Gastroesophageal sphincter (tissue), 4 donors: ENCODE data around the gene IFIT5. TPM values are rescaled to one million over a fixed set of nuclear protein-coding genes. Genes with fewer than 3 reads are reported as not detected.

Experiments
- ATAC-seq: fragments of 150-250 bp; one replicate; pipeline ENCODE4 v1.9.1; 2016; ENCODE audit warnings: mild to moderate bottlenecking, moderate library complexity
- H3K27ac ChIP-seq, 4 donors: fragments of 200-600 bp; sonication (generic) in 3 of 4; 1 replicate in 3 of 4; 2 replicates in 1 of 4; pipeline ENCODE4 v1.5.1; 2016 to 2019
- H3K27me3 ChIP-seq: fragments of 200-600 bp; sonication (generic); one replicate; pipeline ENCODE4 v1.5.1; 2019
- H3K36me3 ChIP-seq, 2 donors: fragments of 200-600 bp; sonication (generic); one replicate each; pipeline ENCODE4 v1.5.1; 2019; ENCODE audit warnings: control low read depth in 1 of 2
- H3K4me1 ChIP-seq, 3 donors: fragments of 200-600 bp; sonication (generic); 1 replicate in 2 of 3; 2 replicates in 1 of 3; pipeline ENCODE4 v1.5.1; 2016 to 2019; ENCODE audit warnings: control low read depth in 2 of 3
- H3K4me3 ChIP-seq, 2 donors: fragments of 200-600 bp; sonication (generic); one replicate each; pipeline ENCODE4 v1.5.1; 2019; ENCODE audit warnings: mild to moderate bottlenecking in 1 of 2, moderate library complexity in 1 of 2
- H3K9me3 ChIP-seq, 3 donors: fragments of 200-600 bp; sonication (generic); one replicate each; pipeline ENCODE4 v1.5.1; 2017 to 2019; ENCODE audit warnings: control low read depth in 2 of 3
- EP300 ChIP-seq: sonication (generic); formaldehyde crosslinking; IDR thresholded peaks from one replicate; pipeline ENCODE4 v1.6.1; 2017; ENCODE audit warnings: antibody characterized with exemption, mild to moderate bottlenecking
- POLR2A ChIP-seq, 2 donors: fragments of 450-650 bp; IDR thresholded peaks; one replicate each; pipeline ENCODE4 v1.6.1; 2017; ENCODE audit warnings: antibody characterized with exemption in 2 of 2, mild to moderate bottlenecking in 2 of 2, moderate library complexity in 1 of 2
- POLR2AphosphoS5 ChIP-seq: sonication (generic); formaldehyde crosslinking; IDR thresholded peaks from one replicate; pipeline ENCODE4 v1.6.1; 2017; ENCODE audit warnings: antibody characterized with exemption
- WGBS, 2 donors: methylation state at CpG; one replicate each; pipeline ENCODE4 v1.1.5; 2018; ENCODE audit warnings: low coverage in 1 of 2; 5-methylcytosine and 5-hydroxymethylcytosine counted together
- total RNA-seq, 4 donors: library from RNA; depleted of rRNA; stranded (reverse); fragments of >200 nt; gene quantifications; one replicate each; pipeline ENCODE4 v1.1.0, GENCODE V29; 2016
- TF ChIP-seq, protein P1 (sequence below), 4 experiments: fragments of 200-600 bp in 2 of 4; fragments of 450-650 bp in 2 of 4; sonication (generic) in 1 of 4; IDR thresholded peaks; one replicate each; pipeline ENCODE4 v1.5.1; 2017 to 2019; ENCODE audit warnings: antibody characterized with exemption in 4 of 4, mild to moderate bottlenecking in 2 of 4, moderate library complexity in 2 of 4

IFIT5 gene
- total RNA-seq, 4 donors from 2014 or later, result 14.9 to 30.0 (median 27.3) TPM

DNA sequence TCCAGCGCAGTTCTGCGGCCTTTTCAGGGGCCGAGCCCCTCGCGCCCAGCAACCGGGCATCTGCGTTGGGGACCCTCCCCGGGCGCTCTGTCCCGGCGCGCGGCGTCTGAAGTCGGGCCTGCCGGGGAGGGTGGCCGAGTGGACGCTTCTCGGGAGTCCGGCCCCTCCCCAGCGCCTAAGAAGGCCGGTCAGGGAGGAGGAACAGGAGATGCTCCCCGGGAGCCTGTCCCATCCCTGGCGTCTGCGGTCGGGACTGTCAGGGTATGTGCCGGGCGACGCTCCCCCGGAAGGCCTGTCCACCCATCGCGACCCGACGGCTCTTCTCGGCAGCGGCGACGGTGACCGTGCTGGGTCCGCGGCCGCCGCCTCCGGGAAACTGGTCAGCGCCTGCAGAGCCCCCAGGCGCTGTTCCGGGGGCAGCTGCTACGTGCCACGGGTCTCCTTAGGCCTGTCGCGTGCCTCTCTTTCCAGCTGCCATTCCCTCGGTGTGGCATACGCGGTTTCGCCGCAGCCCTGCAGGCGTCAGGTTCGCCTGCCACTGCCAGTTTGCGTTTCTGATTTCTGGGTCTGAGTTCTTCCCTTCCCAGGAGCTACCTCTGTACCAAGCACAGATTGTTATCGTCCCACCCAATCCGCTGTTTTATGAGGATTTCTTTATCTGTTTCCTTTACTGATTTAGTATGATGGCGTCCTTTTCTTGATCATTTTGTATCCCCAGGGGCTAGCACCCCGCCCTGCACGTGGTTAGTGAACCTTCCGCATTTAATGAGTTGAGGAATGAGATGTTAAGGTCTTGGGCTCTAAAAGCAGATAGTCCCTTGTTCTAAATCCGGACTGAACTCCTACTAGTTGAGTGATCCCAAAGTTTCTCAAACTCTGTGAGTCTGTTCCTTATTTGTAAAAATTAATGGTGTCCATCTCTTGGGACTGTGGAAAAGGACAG, 782 bp downstream of the IFIT5 start:
- TF ChIP-seq POLR2AphosphoS5, result no peak
- peak in 1 of 2 donors; percentile 4 for TF ChIP-seq POLR2A (IDR thresholded peaks at IDR 0.05)
- TF ChIP-seq, protein P1, sequence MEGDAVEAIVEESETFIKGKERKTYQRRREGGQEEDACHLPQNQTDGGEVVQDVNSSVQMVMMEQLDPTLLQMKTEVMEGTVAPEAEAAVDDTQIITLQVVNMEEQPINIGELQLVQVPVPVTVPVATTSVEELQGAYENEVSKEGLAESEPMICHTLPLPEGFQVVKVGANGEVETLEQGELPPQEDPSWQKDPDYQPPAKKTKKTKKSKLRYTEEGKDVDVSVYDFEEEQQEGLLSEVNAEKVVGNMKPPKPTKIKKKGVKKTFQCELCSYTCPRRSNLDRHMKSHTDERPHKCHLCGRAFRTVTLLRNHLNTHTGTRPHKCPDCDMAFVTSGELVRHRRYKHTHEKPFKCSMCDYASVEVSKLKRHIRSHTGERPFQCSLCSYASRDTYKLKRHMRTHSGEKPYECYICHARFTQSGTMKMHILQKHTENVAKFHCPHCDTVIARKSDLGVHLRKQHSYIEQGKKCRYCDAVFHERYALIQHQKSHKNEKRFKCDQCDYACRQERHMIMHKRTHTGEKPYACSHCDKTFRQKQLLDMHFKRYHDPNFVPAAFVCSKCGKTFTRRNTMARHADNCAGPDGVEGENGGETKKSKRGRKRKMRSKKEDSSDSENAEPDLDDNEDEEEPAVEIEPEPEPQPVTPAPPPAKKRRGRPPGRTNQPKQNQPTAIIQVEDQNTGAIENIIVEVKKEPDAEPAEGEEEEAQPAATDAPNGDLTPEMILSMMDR (IDR thresholded peaks at IDR 0.05), result peak in 1 of 4 experiments; percentile 13
- TF ChIP-seq EP300, result no peak
- ATAC-seq, result peak; percentile 68
- H3K4me3 ChIP-seq, result peak overlapping the region; percentile 72 to 86
- H3K27ac ChIP-seq, result peak overlapping the region; percentile 75 to 96 (median 90)
- H3K4me1 ChIP-seq, result peaks cover 0 to 61% (median 0%) of the 10 kb centered on the region in 3 donors
- 3 to 8% methylated on average over 7 to 17 of the region's 66 CpGs for WGBS, 2 donors
- peaks cover 0 to 15% of the 10 kb centered on the region in 2 donors for H3K36me3 ChIP-seq
- H3K9me3 ChIP-seq, result no peaks in the 10 kb centered on the region
- no peaks in the 10 kb centered on the region for H3K27me3 ChIP-seq

DNA sequence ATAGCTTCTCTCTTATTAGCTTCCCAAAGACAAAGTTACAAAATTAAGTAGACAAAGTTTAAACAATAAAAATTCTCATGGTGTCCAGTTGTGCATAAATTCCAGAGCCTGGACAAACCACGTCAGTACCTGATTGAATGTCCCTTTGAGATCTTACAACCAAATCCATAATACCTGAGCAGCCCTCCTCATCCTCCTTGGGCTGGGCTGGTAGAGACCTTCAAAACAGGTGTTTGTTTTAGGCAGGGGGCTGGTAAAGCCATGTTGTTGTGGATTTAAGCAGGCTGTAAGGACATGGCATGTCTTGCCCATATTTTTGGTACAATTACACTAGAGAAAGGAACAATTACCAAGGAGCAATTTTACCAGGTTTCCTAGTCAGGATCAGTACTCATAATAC, 2.1 kb downstream of the IFIT5 start:
- Histone ChIP-seq H3K4me3 (no peak overlapping the region), H3K27me3 (no peaks in the 10 kb centered on the region), H3K4me1 (peaks cover 0 to 65% (median 0%) of the 10 kb centered on the region in 3 donors), H3K9me3 (no peaks in the 10 kb centered on the region), H3K36me3 (peaks cover 0 to 25% of the 10 kb centered on the region in 2 donors), H3K27ac (peak overlapping the region in 1 of 4 donors; percentile 93)
- 80% methylated on average over 1 of the region's 1 CpG; no CpG with 5 or more reads in 1 of the 2 donors for WGBS, 2 donors
- ATAC-seq, result no peak
- TF ChIP-seq, protein P1 (IDR thresholded peaks at IDR 0.05), result no peak
- no peak for TF ChIP-seq POLR2A (IDR thresholded peaks at IDR 0.05)
- no peak for TF ChIP-seq EP300
- no peak for TF ChIP-seq POLR2AphosphoS5

DNA sequence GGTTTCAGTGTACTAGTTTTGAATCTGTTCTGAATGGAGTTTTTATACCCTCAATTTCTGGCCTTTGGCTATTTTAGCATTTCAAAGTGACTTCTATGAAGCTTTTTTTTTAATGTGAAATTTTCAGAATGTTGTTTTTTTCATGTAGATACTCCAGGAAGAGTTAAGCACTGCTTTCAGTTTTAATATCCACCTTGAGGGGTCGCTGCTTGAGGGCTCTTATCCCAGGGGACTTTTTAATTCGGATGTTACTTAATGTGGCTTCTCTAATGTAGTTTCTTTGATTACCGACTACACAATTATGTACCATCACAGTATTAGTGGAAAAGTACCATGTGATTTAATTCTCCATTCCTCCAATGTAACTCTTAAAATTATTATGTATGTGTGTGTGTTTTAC, 5.2 kb downstream of the IFIT5 start:
- Histone ChIP-seq H3K4me1 (peaks cover 0 to 54% (median 0%) of the 10 kb centered on the region in 3 donors), H3K27me3 (no peaks in the 10 kb centered on the region), H3K36me3 (peaks cover 0 to 27% of the 10 kb centered on the region in 2 donors), H3K9me3 (no peaks in the 10 kb centered on the region), H3K27ac (peak overlapping the region in 1 of 4 donors; percentile 27), H3K4me3 (no peak overlapping the region)
- ATAC-seq, result no peak
- TF ChIP-seq, protein P1 (IDR thresholded peaks at IDR 0.05), result peak in 3 of 4 experiments; percentile 11 to 39 (median 34)
- TF ChIP-seq POLR2AphosphoS5 (no peak), EP300 (no peak), POLR2A (IDR thresholded peaks at IDR 0.05) (no peak)
- WGBS, 2 donors, result 11 to 40% methylated on average over 2 to 3 of the region's 3 CpGs

DNA sequence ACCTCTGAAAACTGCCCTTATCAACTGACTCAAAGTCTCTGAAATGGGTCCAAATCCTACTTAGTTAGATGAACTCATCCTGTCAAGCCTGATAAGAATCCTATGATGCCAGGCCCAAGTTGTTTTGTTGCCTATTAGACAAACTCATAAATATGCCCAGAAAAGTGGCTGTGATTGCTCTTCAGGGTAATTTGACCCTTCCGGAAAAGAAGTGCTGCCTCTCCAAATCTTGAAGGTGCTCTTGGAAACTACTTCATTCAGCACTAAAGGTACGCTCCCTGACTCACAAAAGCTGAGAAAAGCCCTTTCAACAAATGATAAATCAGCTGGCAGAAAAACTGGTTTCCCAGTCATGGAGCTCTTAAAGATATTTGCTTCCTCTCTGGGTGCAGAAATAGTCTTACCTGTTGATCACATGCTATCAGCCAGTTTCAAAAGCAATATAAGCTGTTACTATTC, 6.7 kb downstream of the IFIT5 start:
- H3K27me3 ChIP-seq, result no peaks in the 10 kb centered on the region
- no peaks in the 10 kb centered on the region for H3K9me3 ChIP-seq
- H3K4me1 ChIP-seq, result peaks cover 0 to 45% (median 0%) of the 10 kb centered on the region in 3 donors
- H3K27ac ChIP-seq, result no peak overlapping the region
- H3K4me3 ChIP-seq, result no peak overlapping the region
- peaks cover 0 to 27% of the 10 kb centered on the region in 2 donors for H3K36me3 ChIP-seq
- TF ChIP-seq POLR2AphosphoS5 (no peak), POLR2A (IDR thresholded peaks at IDR 0.05) (no peak), EP300 (no peak)
- TF ChIP-seq, protein P1 (IDR thresholded peaks at IDR 0.05), result no peak
- 100% methylated on average over 2 of the region's 2 CpGs for WGBS, 2 donors
- no peak for ATAC-seq
